Measurements from ENCODE around the gene STX16.
A peak's percentile ranks its signal among the peaks of the same experiment; 100 is the strongest.

STX16 gene

DNA sequence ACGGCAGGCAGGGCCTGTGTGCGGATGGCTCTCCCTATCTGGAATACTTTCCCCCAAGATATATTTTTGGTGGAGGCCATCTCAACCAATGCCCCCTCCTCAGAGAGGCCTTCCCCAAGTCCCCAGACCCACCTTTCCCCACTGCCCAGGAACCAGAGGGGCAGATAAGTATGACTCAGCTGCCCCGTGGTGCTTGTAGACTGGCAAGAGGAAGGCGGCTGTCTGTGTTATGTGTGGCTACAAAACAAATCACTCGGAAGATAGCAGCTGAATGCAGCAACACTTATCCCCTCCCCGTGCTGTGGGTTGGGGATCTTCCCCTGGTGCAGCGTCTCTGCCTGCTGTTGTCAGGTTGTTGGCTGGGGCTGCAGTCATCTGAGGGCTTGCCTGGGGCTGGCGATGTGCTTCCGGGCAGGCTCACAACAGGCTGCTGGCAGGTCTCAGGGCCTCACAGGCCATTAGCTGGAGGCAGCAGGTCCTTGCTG lies 48.6 kb downstream of the STX16 start:
- DNase-seq = peak; percentile 23

DNA sequence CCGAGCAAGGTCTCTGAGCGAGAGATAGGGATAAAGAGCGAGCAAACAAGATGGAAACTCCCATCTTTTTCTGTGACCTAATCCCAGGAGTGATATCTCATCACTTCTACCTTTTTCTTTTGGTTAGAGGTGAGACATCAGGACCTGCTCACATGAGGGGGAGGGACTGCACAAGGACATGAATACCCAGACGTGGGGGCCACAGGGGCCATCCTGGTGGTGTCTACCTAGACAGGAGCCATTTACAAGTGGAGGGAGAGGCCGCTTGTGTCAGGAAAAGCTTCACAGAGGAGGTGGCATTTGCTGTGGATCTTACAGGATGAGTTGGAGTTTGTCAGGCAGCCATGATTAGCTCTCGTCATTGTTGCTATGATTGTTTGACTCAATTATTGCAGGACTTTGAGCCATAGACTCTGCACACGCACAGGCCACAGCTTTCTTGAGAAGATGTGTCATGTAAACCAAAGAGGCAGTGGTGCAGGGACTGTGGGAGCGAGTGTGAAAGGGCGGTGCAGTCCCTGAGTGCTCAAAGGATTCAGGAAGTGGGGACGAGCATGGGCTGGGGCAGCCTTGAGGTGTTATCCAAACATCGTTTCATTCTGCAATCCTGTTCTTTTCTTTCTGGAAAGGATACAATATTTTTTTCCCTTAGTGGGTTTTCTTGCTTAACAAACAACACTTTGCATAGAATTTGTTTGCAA lies 49.2 kb downstream of the STX16 start:
- no peak for DNase-seq

GRCh38 chr20:58700823-58701222 lies 49.7 kb downstream of the STX16 start:
- peak; percentile 76 for DNase-seq

GRCh38 chr20:58701431-58702160 lies 50.5 kb downstream of the STX16 start:
- DNase-seq = peak; percentile 27

- peak; percentile 29 for DNase-seq
These were observed 51.1 kb downstream of the STX16 start for GRCh38 chr20:58702161-58702510.

- peak; percentile 15 for DNase-seq
These were observed 52.0 kb downstream of the STX16 start for GRCh38 chr20:58702859-58703648.

DNA sequence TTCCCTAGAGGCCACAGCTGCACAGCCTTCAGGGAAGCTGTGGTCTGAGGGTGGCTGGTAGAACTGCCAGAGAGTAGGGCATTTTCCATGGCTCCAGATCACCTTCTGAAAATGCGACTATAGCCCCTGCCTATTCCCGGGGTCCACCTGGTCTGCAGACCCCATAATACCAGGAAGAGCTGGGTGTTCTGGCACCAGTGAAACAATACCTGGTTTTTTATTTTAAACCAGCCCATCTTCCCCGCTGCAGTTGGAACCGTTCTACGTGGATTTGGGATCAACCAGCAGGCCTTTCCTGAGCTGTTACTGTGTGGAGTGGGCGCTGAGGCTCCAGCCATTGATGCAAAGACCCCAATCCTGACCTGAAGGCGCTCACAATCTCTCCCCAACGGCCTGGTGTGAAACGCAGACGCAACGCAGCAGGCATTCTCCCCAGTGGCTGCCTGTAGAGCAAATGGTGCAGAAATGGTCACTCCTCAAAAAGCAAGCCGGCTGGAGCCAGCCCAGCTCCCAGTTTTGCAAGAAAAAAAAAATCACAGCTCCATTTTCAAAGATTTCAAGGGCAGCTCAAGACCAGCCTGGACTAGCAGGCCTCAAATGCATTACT lies 52.8 kb downstream of the STX16 start:
- DNase-seq = no peak

DNA sequence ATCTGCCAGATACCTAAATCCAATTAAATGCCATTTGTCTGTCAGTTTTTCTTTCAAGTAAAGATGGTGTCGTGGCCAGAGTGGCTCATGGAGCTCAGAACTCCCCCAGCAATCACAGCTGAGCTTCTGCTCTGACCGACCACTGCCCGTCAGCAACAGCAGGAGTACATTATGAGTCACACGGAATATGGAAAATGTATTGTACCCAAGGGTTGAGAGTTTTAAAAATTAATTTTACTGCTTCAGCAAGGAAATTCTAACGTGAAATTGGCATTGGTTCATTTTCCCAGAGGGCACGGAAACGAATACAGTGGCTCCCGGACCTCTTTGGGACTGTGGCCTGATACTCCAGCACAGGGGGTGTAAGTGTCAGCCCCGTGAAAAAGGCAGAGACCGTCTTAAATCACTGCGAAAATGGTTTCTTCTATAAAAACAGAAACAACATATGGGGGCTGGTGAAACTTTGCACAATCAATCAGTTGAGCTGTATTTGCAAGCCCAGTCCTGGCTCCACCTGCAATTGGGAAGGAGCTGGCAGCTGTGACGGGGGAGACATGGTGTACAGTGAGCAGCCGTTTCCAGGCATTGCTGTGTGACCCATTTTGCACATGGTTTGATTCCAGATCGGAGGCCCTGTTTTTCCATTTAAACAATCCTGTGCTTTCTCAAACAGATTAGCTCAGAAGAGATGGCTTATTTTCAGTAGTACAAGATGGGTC lies 54.3 kb downstream of the STX16 start:
- peak; percentile 90 for DNase-seq

- DNase-seq = peak; percentile 23
These were observed 55.2 kb downstream of the STX16 start for GRCh38 chr20:58706150-58706892.

DNA sequence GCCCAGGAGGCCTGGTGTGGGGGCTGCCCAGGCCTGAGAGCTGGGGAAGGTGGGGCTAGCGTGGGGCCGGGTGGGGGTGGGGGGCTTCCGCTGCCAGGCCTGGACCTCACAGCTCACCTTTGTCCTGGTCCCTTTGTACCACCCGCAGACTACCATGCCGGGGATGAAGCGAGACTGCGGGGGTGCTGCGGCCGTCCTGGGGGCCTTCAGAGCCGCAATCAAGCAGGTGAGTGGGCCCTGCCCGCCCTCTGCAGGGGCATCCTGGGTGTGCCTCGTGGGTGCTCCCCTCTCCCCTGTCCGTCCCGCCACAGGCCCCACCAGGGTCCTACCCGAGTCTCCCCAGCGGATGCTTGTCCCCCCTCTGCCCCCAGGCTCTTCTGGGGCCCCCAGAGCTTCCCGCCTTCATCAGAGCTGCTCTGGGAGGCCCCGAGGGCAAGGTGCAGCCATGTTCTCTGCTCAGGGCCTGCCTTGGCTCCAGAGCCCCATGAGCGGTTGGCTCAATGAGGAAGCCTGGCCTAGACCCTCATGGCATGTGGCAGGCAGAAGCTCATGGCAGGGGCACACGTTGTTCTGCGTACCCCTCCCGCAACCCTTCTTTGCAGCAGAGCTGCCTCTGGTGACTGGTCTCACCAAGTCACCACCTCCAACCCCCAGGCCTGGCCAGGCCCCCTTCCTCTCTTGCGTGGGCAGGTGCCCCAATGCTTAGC lies 56.0 kb downstream of the STX16 start:
- DNase-seq = peak; percentile 33

DNA sequence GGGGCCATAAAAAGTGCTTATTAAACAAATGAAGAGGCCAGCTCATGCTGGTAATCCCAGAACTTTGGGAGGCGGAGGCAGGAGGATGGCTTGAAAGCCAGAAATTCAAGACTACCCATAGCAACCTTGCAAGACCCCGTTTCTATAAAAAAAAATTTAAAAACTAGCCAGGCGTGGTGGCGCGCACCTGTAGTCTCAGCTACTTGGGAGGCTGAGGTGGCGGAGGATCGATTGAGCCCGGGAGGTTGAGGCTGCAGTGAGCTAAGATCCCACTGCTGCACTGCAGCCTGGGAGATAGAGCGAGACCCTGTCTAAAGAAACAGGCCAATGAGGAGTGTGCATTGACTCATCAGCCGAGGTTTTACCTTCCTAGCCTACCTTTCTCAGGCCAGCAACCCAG lies 56.7 kb downstream of the STX16 start:
- peak; percentile 15 for DNase-seq

GRCh38 chr20:58708246-58708931 lies 57.3 kb downstream of the STX16 start:
- peak; percentile 38 for DNase-seq

- no peak for DNase-seq
These were observed 58.1 kb downstream of the STX16 start for GRCh38 chr20:58709013-58709702.

- DNase-seq = no peak
These were observed 58.6 kb downstream of the STX16 start for GRCh38 chr20:58709703-58710039.

DNA sequence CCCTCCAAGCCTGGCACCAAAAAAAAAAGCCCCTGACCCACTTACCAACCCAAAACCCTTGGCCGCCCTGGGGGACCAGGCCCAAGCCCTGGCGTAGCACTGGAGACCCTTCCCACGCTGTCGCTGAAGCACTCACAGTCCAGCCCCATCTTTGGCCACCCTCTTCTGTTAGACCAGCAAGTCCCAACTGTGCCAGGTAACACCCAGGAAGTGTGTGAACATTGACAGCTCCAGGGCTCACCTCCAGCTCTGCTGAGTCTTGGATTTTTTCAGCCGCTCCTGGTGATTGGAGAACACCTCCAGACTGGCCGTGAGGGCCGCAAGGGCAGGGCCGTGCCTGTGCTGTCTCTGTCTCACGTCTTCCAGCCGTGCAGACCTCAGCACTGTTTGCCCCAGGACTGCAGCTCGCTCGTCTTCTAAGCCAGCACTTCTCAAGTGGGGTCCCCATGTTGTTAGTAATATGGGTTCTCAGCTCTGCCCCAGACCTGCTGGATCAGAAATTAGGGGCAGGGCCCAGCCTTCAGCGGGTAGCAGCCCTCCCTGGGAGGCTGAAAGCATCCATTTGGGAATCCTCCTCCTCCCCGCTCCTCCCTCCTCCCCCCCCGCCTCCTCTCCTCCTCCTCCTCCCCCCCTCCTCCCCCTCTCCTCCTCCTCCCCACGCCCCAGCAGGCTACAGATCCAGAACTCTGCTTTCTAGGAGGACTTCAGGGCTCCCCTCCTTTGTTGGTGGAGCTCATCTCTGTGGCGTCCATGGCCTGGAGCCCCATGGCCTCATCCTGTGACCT lies 59.6 kb downstream of the STX16 start:
- DNase-seq = no peak

DNA sequence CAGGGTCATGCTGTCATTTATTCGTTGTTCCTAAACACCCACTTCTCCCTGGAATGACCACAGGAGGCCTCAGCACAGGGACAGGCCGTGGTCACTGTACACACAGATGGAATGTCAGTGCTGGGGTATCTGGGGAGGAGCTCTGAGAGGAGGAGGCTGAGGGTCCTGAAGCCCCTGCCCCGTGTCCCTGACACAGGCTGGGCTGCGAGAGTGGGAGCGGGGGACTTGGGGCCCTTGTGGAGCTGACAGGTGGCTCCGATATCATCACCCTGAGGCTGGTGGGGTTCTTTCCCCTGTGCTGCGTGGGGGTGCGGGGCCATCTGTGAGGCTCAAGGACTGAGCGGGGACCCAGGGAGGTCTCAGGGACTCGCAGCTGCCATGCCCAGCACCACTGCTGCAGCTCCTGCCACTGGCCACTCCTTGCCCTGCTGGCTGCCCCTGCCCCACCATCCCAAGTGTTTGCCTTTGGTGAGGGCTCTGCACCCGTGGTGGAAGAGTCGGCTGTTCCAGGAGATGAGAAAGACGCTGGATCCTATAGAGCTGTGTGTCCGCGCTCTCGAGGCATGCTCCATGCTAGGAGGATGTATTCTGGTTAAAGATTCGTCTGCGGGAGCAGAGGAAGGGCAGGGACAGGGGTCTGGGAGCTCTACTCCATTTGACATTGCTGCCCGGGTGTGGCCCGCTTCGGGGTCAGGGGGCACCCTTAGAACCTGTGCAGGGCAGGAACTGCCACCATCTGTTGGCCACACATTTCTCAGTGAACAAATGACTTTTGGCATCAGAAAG lies 60.4 kb downstream of the STX16 start:
- peak; percentile 26 for DNase-seq

DNA sequence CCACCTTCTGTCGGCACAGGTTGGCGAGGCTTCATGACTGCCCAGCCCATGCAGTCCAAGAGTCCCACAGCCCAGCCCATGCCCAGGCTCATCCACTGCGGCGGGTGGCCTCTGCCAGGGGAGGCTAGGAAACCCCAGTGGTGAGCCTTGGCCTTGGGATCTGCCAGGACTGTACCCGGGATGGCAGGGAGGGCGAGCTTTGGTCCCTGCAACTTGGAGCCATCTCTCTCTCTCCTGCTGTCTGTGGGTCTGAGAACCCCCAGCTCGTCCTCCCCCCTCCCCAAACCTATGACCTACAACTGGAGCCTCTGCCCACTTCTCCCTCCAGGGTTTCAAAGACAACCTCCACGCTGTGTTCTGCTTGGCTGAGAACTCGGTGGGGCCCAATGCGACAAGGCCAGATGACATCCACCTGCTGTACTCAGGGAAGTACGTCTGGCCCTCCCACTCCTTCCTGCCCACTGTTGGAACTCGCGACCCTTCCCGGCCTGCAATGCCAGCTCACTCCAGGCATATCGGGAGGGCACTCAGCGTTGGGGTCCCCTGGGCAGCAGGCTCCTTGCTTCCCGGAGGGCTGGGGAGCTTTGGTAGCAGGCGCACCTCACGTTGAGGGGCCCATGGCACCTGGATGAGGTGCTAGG lies 61.2 kb downstream of the STX16 start:
- peak; percentile 23 for DNase-seq
